GM23338 (cell line): ENCODE measurements around the gene NIPAL1. TPM values are rescaled to one million over a fixed set of nuclear protein-coding genes. Genes with fewer than 3 reads are reported as not detected.

Source experiments
- ATAC-seq: fragments of 200-7000 bp; cut with Tn5 transposase; 3 replicates; pipeline ENCODE4 v1.9.1; 2020
- DNase-seq: peaks from one replicate; pipeline ENCODE4 v3.0.0-alpha.2; 2015; ENCODE audit warnings: low spot score
- H2AFZ ChIP-seq: fragments of 200-600 bp; sonication (generic); 2 replicates; pipeline ENCODE4 v1.8.0; 2016; ENCODE audit warnings: antibody characterized with exemption, mild to moderate bottlenecking, moderate library complexity
- H3F3A ChIP-seq: fragments of 200-600 bp; sonication (generic); replicated peaks from 2 replicates; pipeline ENCODE4 v1.8.0; 2017; ENCODE audit warnings: antibody characterized with exemption, mixed run types, low read depth
- H3K27ac ChIP-seq: fragments of 200-600 bp; sonication (generic); 2 replicates; pipeline ENCODE4 v1.6.1; 2016; ENCODE audit warnings: low read depth
- H3K27me3 ChIP-seq: fragments of 200-600 bp; sonication (generic); 2 replicates; pipeline ENCODE4 v1.8.0; 2016; ENCODE audit warnings: mild to moderate bottlenecking, mixed run types, moderate library complexity; ENCODE audit not compliant: insufficient read depth
- H3K36me3 ChIP-seq: fragments of 200-600 bp; sonication (generic); 2 replicates; pipeline ENCODE4 v1.8.0; 2016; ENCODE audit warnings: mild to moderate bottlenecking; ENCODE audit not compliant: insufficient read depth
- H3K4me1 ChIP-seq: fragments of 200-600 bp; sonication (generic); 2 replicates; pipeline ENCODE4 v1.8.0; 2016; ENCODE audit warnings: mild to moderate bottlenecking, moderate library complexity; ENCODE audit not compliant: insufficient read depth
- H3K4me2 ChIP-seq: fragments of 200-600 bp; sonication (generic); 2 replicates; pipeline ENCODE4 v1.7.1; 2017; ENCODE audit warnings: mixed run types
- H3K4me3 ChIP-seq: fragments of 200-600 bp; sonication (generic); 2 replicates; pipeline ENCODE4 v1.6.1; 2016; ENCODE audit warnings: mixed run types
- H3K79me2 ChIP-seq: fragments of 200-600 bp; sonication (generic); replicated peaks from 2 replicates; pipeline ENCODE4 v1.8.0; 2017; ENCODE audit warnings: mild to moderate bottlenecking; ENCODE audit not compliant: insufficient read depth
- H3K9me2 ChIP-seq: fragments of 200-600 bp; sonication (generic); 2 replicates; pipeline ENCODE4 v1.8.0; 2017; ENCODE audit not compliant: insufficient read depth
- H4K20me1 ChIP-seq: fragments of 200-600 bp; sonication (generic); replicated peaks from 2 replicates; pipeline ENCODE4 v1.8.0; 2017; ENCODE audit warnings: mild to moderate bottlenecking; ENCODE audit not compliant: insufficient read depth
- H3K27ac Mint-ChIP-seq: 2 replicates; pipeline ENCODE4 v1.8.0; 2020; ENCODE audit warnings: inconsistent platforms, mild to moderate bottlenecking, moderate library complexity, mixed read lengths
- H3K27me3 Mint-ChIP-seq: 3 replicates; pipeline ENCODE4 v1.8.0; 2022; ENCODE audit warnings: low read depth, mild to moderate bottlenecking, moderate library complexity, mixed read lengths, inconsistent platforms; ENCODE audit not compliant: insufficient read depth, poor library complexity
- H3K36me3 Mint-ChIP-seq: 3 replicates; pipeline ENCODE4 v1.8.0; 2021; ENCODE audit warnings: low read depth, mild to moderate bottlenecking, inconsistent platforms, moderate library complexity, mixed read lengths
- H3K4me1 Mint-ChIP-seq: 3 replicates; pipeline ENCODE4 v1.8.0; 2020; ENCODE audit warnings: mild to moderate bottlenecking, inconsistent platforms, mixed read lengths
- H3K4me3 Mint-ChIP-seq: 3 replicates; pipeline ENCODE4 v1.8.0; 2021; ENCODE audit warnings: moderate library complexity, mild to moderate bottlenecking, inconsistent platforms, mixed read lengths
- H3K9me3 Mint-ChIP-seq: 3 replicates; pipeline ENCODE4 v1.8.0; 2020; ENCODE audit warnings: moderate library complexity, mild to moderate bottlenecking, inconsistent platforms, mixed read lengths
- CREB1 ChIP-seq: fragments of 250-450 bp; sonication (Bioruptor Pico); IDR thresholded peaks from 2 replicates; pipeline ENCODE4 v1.5.0; 2020; ENCODE audit warnings: low read depth, mild to moderate bottlenecking, moderate library complexity
- CTCF ChIP-seq, 2 experiments: fragments of 200-600 bp in 1 of 2; sonication (generic) in 1 of 2; conservative IDR thresholded peaks; 2 replicates each; pipeline versions ENCODE4 v1.5.1 to v1.6.1; 2016 to 2017; ENCODE audit warnings: antibody characterized with exemption in 2 of 2, low read depth in 2 of 2, mild to moderate bottlenecking in 2 of 2, moderate library complexity in 1 of 2
- ETS1 ChIP-seq: IDR thresholded peaks from 2 replicates; pipeline ENCODE4 v1.6.1; 2016; ENCODE audit warnings: antibody characterized with exemption
- EZH2 ChIP-seq: fragments of 200-600 bp; sonication (generic); IDR thresholded peaks from one replicate; pipeline ENCODE4 v1.8.0; 2017; ENCODE audit warnings: antibody characterized with exemption, mild to moderate bottlenecking, low read depth; ENCODE audit not compliant: unreplicated experiment
- EZH2phosphoT487 ChIP-seq: fragments of 200-600 bp; sonication (generic); IDR thresholded peaks from one replicate; pipeline ENCODE4 v1.8.1; 2018; ENCODE audit warnings: antibody characterized with exemption; ENCODE audit not compliant: unreplicated experiment
- JUNB ChIP-seq: IDR thresholded peaks from one replicate; pipeline ENCODE4 v1.6.1; 2016; ENCODE audit warnings: antibody characterized with exemption; ENCODE audit not compliant: unreplicated experiment
- NANOG ChIP-seq: IDR thresholded peaks from 2 replicates; pipeline ENCODE4 v1.6.1; 2016; ENCODE audit warnings: antibody characterized with exemption, borderline replicate concordance
- POLR2AphosphoS5 ChIP-seq: IDR thresholded peaks from 2 replicates; pipeline ENCODE4 v1.6.1; 2016; ENCODE audit warnings: antibody characterized with exemption, low read depth
- REST ChIP-seq: IDR thresholded peaks from one replicate; pipeline ENCODE4 v1.6.1; 2018; ENCODE audit warnings: antibody characterized with exemption; ENCODE audit not compliant: unreplicated experiment
- STAT1 ChIP-seq: IDR thresholded peaks from one replicate; pipeline ENCODE4 v1.6.1; 2016; ENCODE audit warnings: antibody characterized with exemption; ENCODE audit not compliant: unreplicated experiment
- ZNF114 ChIP-seq: fragments of 250-450 bp; sonication (Bioruptor Pico); IDR thresholded peaks from 2 replicates; pipeline ENCODE4 v1.5.0; 2020; ENCODE audit warnings: mild to moderate bottlenecking, moderate library complexity
- ZNF331 ChIP-seq: fragments of 250-450 bp; sonication (Bioruptor Pico); IDR thresholded peaks from 2 replicates; pipeline ENCODE4 v1.5.0; 2020; ENCODE audit warnings: low read depth, mild to moderate bottlenecking, moderate library complexity
- ZNF462 ChIP-seq: fragments of 250-450 bp; sonication (Bioruptor Pico); IDR thresholded peaks from 2 replicates; pipeline ENCODE4 v1.5.0; 2020; ENCODE audit warnings: mild to moderate bottlenecking, moderate library complexity
- polyA plus RNA-seq: library from polyadenylated mRNA; unstranded; fragments of >200 nt; fragmentation: Nextera tagmentation; extraction: Ambion mirVana; gene quantifications from 2 replicates; pipeline ENCODE4 v1.2.1, GENCODE V29; 2016
- total RNA-seq: library from RNA; depleted of rRNA; stranded (reverse); fragments of >200 nt; shearing (Covaris generic); gene quantifications from 2 replicates; pipeline ENCODE4 v1.2.3, GENCODE V29; 2014

Gene NIPAL1
- total and polyA plus RNA-seq, 2 experiments from 2014 or later = 5.3 to 8.2 TPM

GRCh38 chr4:47996021-47996420 is 20.6 kb upstream of the NIPAL1 start:
- H3K4me2 ChIP-seq = no peak overlapping the region
- no peaks in the 10 kb centered on the region for H3K4me1 ChIP-seq
- no peak overlapping the region for H3K4me3 Mint-ChIP-seq
- no peaks in the 10 kb centered on the region for H3K27me3 ChIP-seq
- H3K27ac Mint-ChIP-seq = no peak overlapping the region
- no peaks in the 10 kb centered on the region for H3K79me2 ChIP-seq
- no peak overlapping the region for H2AFZ ChIP-seq
- TF ChIP-seq ZNF462 (no peak), POLR2AphosphoS5 (no peak), STAT1 (no peak), ETS1 (no peak), EZH2 (no peak), REST (no peak), ZNF331 (CRISPR knock-in tag) (no peak), CREB1 (CRISPR knock-in tag) (no peak), ZNF114 (no peak), NANOG (no peak), EZH2phosphoT487 (no peak), JUNB (no peak), CTCF (conservative IDR thresholded peaks at IDR 0.05; ENCODE audit: low read depth in 2 of 2) (no peak)
- H3K27ac ChIP-seq = no peak overlapping the region
- H3K4me3 ChIP-seq = no peak overlapping the region
- H3K9me2 ChIP-seq = no peaks in the 10 kb centered on the region
- no peaks in the 10 kb centered on the region for H4K20me1 ChIP-seq
- ATAC-seq (no peak), DNase-seq (no peak)
- no peaks in the 10 kb centered on the region for H3F3A ChIP-seq
- H3K36me3 ChIP-seq = peaks cover 25% of the 10 kb centered on the region; the same call in 1 of the 2 replicates
- no peaks in the 10 kb centered on the region for H3K27me3 Mint-ChIP-seq
- H3K4me1 Mint-ChIP-seq = no peaks in the 10 kb centered on the region
- peaks cover 63% of the 10 kb centered on the region for H3K9me3 Mint-ChIP-seq
- peaks cover 51% of the 10 kb centered on the region for H3K36me3 Mint-ChIP-seq
